H1 (cell line): Measurements from ENCODE around the gene RNF5. TPM values are rescaled to one million over a fixed set of nuclear protein-coding genes. Genes with fewer than 3 reads are reported as not detected.
A peak's percentile ranks its signal among the peaks of the same experiment; 100 is the strongest.

Experiments
- CTCF ChIA-PET: fragments of 300-600 bp; sonication (Branson Sonifier 250); formaldehyde crosslinking; loops from one replicate; lab custom pipeline; 2021; ENCODE audit not compliant: partially characterized antibody; lab: Charles Lee
- POLR2A ChIA-PET: fragments of 300-600 bp; sonication (Branson Sonifier 250); formaldehyde crosslinking; loops from one replicate; lab custom pipeline; 2021; ENCODE audit warnings: inconsistent platforms; ENCODE audit not compliant: partially characterized antibody; lab: Charles Lee
- DNase-seq, 2 experiments: peaks; one replicate each; pipeline versions ENCODE4 v3.0.0 to v3.0.0-alpha.2; 2010 to 2022; ENCODE audit warnings: low spot score in 2 of 2, low read depth in 1 of 2, mixed read lengths in 1 of 2
- FAIRE-seq: peaks from 2 replicates; lab custom pipeline; 2011; peaks lifted over from hg19 to GRCh38; lab: Jason Lieb, UNC
- H2AFZ ChIP-seq: 2 replicates; pipeline ENCODE4 v1.8.1; 2012; ENCODE audit warnings: low read length, inconsistent platforms
- H2AK5ac ChIP-seq: 2 replicates; pipeline ENCODE4 v1.6.1; 2013; ENCODE audit warnings: low read depth, low read length
- H2BK120ac ChIP-seq: replicated peaks from 2 replicates; pipeline ENCODE3; 2013; ENCODE audit warnings: low read depth, low read length, inconsistent platforms
- H2BK12ac ChIP-seq: 2 replicates; pipeline ENCODE4 v1.6.1; 2013; ENCODE audit warnings: low read depth, low read length
- H2BK15ac ChIP-seq: 2 replicates; pipeline ENCODE4 v1.6.1; 2013; ENCODE audit warnings: low read length
- H2BK20ac ChIP-seq: 2 replicates; pipeline ENCODE4 v1.6.1; 2013; ENCODE audit warnings: low read length
- H2BK5ac ChIP-seq: 2 replicates; pipeline ENCODE4 v1.6.1; 2013; ENCODE audit warnings: low read depth, low read length
- H3K14ac ChIP-seq: 2 replicates; pipeline ENCODE4 v1.6.1; 2013; ENCODE audit warnings: inconsistent platforms; ENCODE audit not compliant: insufficient read length
- H3K18ac ChIP-seq: 2 replicates; pipeline ENCODE4 v1.6.1; 2013; ENCODE audit warnings: low read length; ENCODE audit errors: extremely low read depth
- H3K23ac ChIP-seq: 2 replicates; pipeline ENCODE4 v1.6.1; 2013; ENCODE audit warnings: inconsistent platforms; ENCODE audit not compliant: insufficient read length
- H3K23me2 ChIP-seq: 2 replicates; pipeline ENCODE4 v1.6.1; 2013; ENCODE audit warnings: low read depth, low read length
- H3K27ac ChIP-seq: 2 replicates; pipeline ENCODE4 v1.6.1; 2011; ENCODE audit warnings: low read depth, low read length, inconsistent platforms
- H3K27me3 ChIP-seq, 4 experiments: replicated peaks in 1 of 4; 1 replicate in 1 of 4; 2 replicates in 3 of 4; pipeline versions ENCODE4 v1.6.1 to v1.8.1; 2011 to 2013; ENCODE audit warnings: low read length in 3 of 4, mild to moderate bottlenecking in 3 of 4, inconsistent platforms in 2 of 4, mixed read lengths in 2 of 4, moderate library complexity in 1 of 4; ENCODE audit not compliant: control insufficient read depth in 3 of 4, insufficient read depth in 3 of 4; ENCODE audit errors: extremely low read depth in 1 of 4
- H3K36me3 ChIP-seq, 4 experiments: 2 replicates each; pipeline versions ENCODE4 v1.6.1 to v1.8.1; 2011 to 2013; ENCODE audit warnings: mild to moderate bottlenecking in 4 of 4, low read length in 3 of 4, moderate library complexity in 2 of 4, control low read depth in 1 of 4, inconsistent platforms in 1 of 4; ENCODE audit not compliant: insufficient read depth in 4 of 4, control insufficient read depth in 2 of 4
- H3K4ac ChIP-seq: replicated peaks from 2 replicates; pipeline ENCODE3; 2013; ENCODE audit warnings: low read length, low read depth, mixed read lengths, inconsistent platforms; ENCODE audit not compliant: insufficient read length
- H3K4me1 ChIP-seq, 4 experiments: replicated peaks in 1 of 4; 1 replicate in 1 of 4; 2 replicates in 3 of 4; pipeline versions ENCODE4 v1.6.1 to v1.8.1; 2011 to 2013; ENCODE audit warnings: low read length in 3 of 4, inconsistent platforms in 2 of 4, mixed read lengths in 1 of 4; ENCODE audit not compliant: insufficient read depth in 4 of 4, control insufficient read depth in 3 of 4
- H3K4me2 ChIP-seq, 2 experiments: 2 replicates each; pipeline versions ENCODE4 v1.6.1 to v1.8.1; 2011 to 2013; ENCODE audit warnings: low read depth in 2 of 2, low read length in 2 of 2, control low read depth in 1 of 2, inconsistent platforms in 1 of 2, mild to moderate bottlenecking in 1 of 2; ENCODE audit not compliant: insufficient read depth in 1 of 2
- H3K4me3 ChIP-seq, 4 experiments: fragments of 200-600, 300-600 bp in 1 of 4; sonication (generic), shearing (Covaris generic), sonication (Bioruptor Twin) in 1 of 4; 2 replicates each; pipeline versions ENCODE4 v1.5.1 to v1.8.1; 2011 to 2016; ENCODE audit warnings: low read length in 4 of 4, low read depth in 3 of 4, control low read depth in 2 of 4, inconsistent platforms in 2 of 4, mild to moderate bottlenecking in 2 of 4, mixed read lengths in 1 of 4, moderate library complexity in 1 of 4; ENCODE audit not compliant: insufficient read depth in 2 of 4; ENCODE audit errors: extremely low read depth in 1 of 4
- H3K56ac ChIP-seq: replicated peaks from 2 replicates; pipeline ENCODE3; 2013; ENCODE audit warnings: low read depth, mild to moderate bottlenecking, mixed read lengths, low read length, inconsistent platforms; ENCODE audit not compliant: insufficient read length
- H3K79me1 ChIP-seq: 2 replicates; pipeline ENCODE4 v1.6.1; 2013; ENCODE audit warnings: low read depth, low read length, control low read depth
- H3K79me2 ChIP-seq, 2 experiments: 2 replicates each; pipeline versions ENCODE4 v1.6.1 to v1.8.1; 2012 to 2013; ENCODE audit warnings: low read length in 2 of 2, mild to moderate bottlenecking in 2 of 2, inconsistent platforms in 1 of 2; ENCODE audit not compliant: insufficient read depth in 2 of 2, control insufficient read depth in 1 of 2
- H3K9ac ChIP-seq, 4 experiments: replicated peaks in 1 of 4; 1 replicate in 1 of 4; 2 replicates in 3 of 4; pipeline versions ENCODE4 v1.6.1 to v1.8.1; 2011 to 2013; ENCODE audit warnings: low read depth in 3 of 4, low read length in 3 of 4, control low read depth in 2 of 4, mild to moderate bottlenecking in 2 of 4, moderate library complexity in 2 of 4, inconsistent platforms in 1 of 4; ENCODE audit errors: extremely low read depth in 1 of 4
- H3K9me3 ChIP-seq, 2 experiments: 2 replicates each; pipeline versions ENCODE4 v1.6.1 to v1.8.1; 2012 to 2013; ENCODE audit warnings: mild to moderate bottlenecking in 2 of 2, moderate library complexity in 2 of 2, control low read depth in 1 of 2, inconsistent platforms in 1 of 2, low read depth in 1 of 2, low read length in 1 of 2, mixed read lengths in 1 of 2; ENCODE audit not compliant: insufficient read depth in 2 of 2
- H4K20me1 ChIP-seq, 2 experiments: replicated peaks in 1 of 2; 2 replicates each; pipeline versions ENCODE3 to v1.8.1; 2011 to 2013; ENCODE audit warnings: inconsistent platforms in 2 of 2, low read length in 2 of 2, mild to moderate bottlenecking in 1 of 2; ENCODE audit not compliant: insufficient read depth in 2 of 2, control insufficient read depth in 1 of 2
- H4K5ac ChIP-seq: 2 replicates; pipeline ENCODE4 v1.6.1; 2013; ENCODE audit warnings: low read length, low read depth, mixed read lengths, inconsistent platforms; ENCODE audit not compliant: insufficient read length
- H4K8ac ChIP-seq: 2 replicates; pipeline ENCODE4 v1.8.0; 2013; ENCODE audit warnings: mild to moderate bottlenecking, moderate library complexity, low read length, inconsistent platforms; ENCODE audit not compliant: insufficient read depth; ENCODE audit errors: extremely low read depth
- H4K91ac ChIP-seq: replicated peaks from 2 replicates; pipeline ENCODE3; 2013; ENCODE audit warnings: low read length, mixed read lengths, inconsistent platforms; ENCODE audit not compliant: insufficient read length
- EZH2 ChIP-seq: fragments of 200-600 bp; sonication (generic); IDR thresholded peaks from 2 replicates; pipeline ENCODE4 v1.7.1; 2012; ENCODE audit warnings: low read depth, mild to moderate bottlenecking, moderate library complexity, low read length, inconsistent platforms; ENCODE audit not compliant: severe bottlenecking
- TEAD4 ChIP-seq: IDR thresholded peaks from 2 replicates; pipeline ENCODE4 v1.6.1; 2012; ENCODE audit warnings: low read depth, low read length, inconsistent platforms, mixed read lengths
- WGBS, 2 experiments: shearing (Covaris generic) in 1 of 2; methylation state at CpG; one replicate each; pipeline versions ENCODE4 v1.1.6 to v1.1.7; 2013 to 2015; ENCODE audit warnings: low lambda C conversion rate in 2 of 2, mixed read lengths in 2 of 2, inconsistent platforms in 1 of 2, low coverage in 1 of 2, missing lambda C conversion rate in 1 of 2; ENCODE audit not compliant: insufficient replicate concordance in 2 of 2, insufficient coverage in 1 of 2, insufficient read length in 1 of 2; ENCODE audit errors: extremely low coverage in 1 of 2, missing lambda C conversion rate in 1 of 2; 5-methylcytosine and 5-hydroxymethylcytosine counted together
- polyA plus RNA-seq, 7 experiments: library from polyadenylated mRNA; depleted of rRNA in 3 of 7; stranded (reverse) in 5 of 7; unstranded in 2 of 7; fragments of >200 nt in 5 of 7; fragments of 200-250 nt in 2 of 7; gene quantifications; 1 replicate in 5 of 7; 2 replicates in 1 of 7; 4 replicates in 1 of 7; pipeline versions ENCODE4 v1.2.1 to v1.2.3, GENCODE V29; 2011 to 2013; ENCODE audit warnings: missing spikeins in 2 of 7, mixed read lengths in 2 of 7
- total RNA-seq: library from RNA; stranded (reverse); fragmentation: NEBNext Ultra II Directional; extraction: Animal tissue kit (Norgen Biotek cat#: 25700); gene quantifications from 2 replicates; pipeline ENCODE4 v1.2.1, GENCODE V29; 2021

The RNF5 gene
- total and polyA plus RNA-seq, 2 of the 8 experiments (the other 6 are each of a cell fraction or from before 2014, with no cell fraction given), result 90.0 to 158 TPM

DNA sequence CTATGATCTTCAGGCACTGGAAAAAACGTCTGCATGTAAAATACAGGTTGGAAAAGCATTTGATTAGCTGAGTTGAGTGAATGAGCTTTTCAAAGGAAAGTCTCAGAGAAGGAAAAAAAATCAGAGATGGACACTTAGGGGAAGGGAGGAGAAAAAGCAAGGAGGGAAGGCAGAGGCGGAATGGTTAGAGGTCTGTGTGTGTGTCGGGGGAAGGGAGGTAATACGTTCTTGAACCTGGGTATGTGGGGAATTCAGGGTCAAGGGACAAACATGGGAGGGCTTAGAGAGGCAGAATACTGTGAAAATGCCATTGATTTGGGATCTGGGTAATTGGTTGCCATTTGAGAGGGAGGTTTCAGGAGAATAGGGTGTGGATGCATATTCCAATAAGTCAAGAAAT lies 31.5 kb upstream of the RNF5 start:
- Histone ChIP-seq H2BK15ac (no peak overlapping the region), H3K27me3 (peaks cover 3 to 27% (median 25%) of the 10 kb centered on the region in 4 experiments), H3K56ac (no peak overlapping the region), H2AFZ (0 out of 2 replicates have a peak overlapping the region, but pooled peaks have one; percentile 2), H4K8ac (no peak overlapping the region), H3K27ac (no peak overlapping the region), H3K4ac (no peak overlapping the region), H4K5ac (no peak overlapping the region), H3K23me2 (peaks cover 7% of the 10 kb centered on the region; the same call in 1 of the 2 replicates), H3K18ac (0 out of 2 replicates have a peak overlapping the region, but pooled peaks have one; percentile 0), H2BK120ac (no peak overlapping the region), H2BK12ac (0 out of 2 replicates have a peak overlapping the region, but pooled peaks have one; percentile 0), H4K91ac (no peak overlapping the region), H3K4me2 (peak overlapping the region; percentile 18 to 27; a peak in 1 of 4 replicates), H2BK5ac (no peak overlapping the region), H3K36me3 (no peaks in the 10 kb centered on the region), H3K4me3 (no peak overlapping the region), H3K9me3 (no peaks in the 10 kb centered on the region), H2BK20ac (no peak overlapping the region), H4K20me1 (no peaks in the 10 kb centered on the region), H3K79me2 (no peaks in the 10 kb centered on the region), H3K79me1 (no peaks in the 10 kb centered on the region), H3K9ac (no peak overlapping the region), H2AK5ac (no peak overlapping the region), H3K4me1 (peaks cover 10 to 26% (median 11%) of the 10 kb centered on the region in 4 experiments), H3K14ac (no peak overlapping the region), H3K23ac (no peak overlapping the region)
- 30% methylated on average over 4 of the region's 4 CpGs; no CpG with 5 or more reads in 1 of the 2 experiments for WGBS, 2 experiments
- DNase-seq, result no peak
- ChIA-PET POLR2A (interaction anchor here (1.0 to 9.2 kb wide), 6 partner anchors 8 to 30 kb away, joined by 3 to 70 read pairs (median 6); partner anchors contain the start of genes ATF6B and FKBPL), CTCF (interaction anchor here (1.6 to 1.9 kb wide), 2 partner anchors 28 to 31 kb away, joined by 3 to 5 read pairs; no protein-coding TSS in a partner anchor)
- peak; percentile 86 for FAIRE-seq
- TF ChIP-seq EZH2 (no peak), TEAD4 (peak; percentile 71)
